Lower leg skin (tissue), 3 donors: ENCODE data around the gene MRPL53.

Experiments
- CTCF ChIP-seq, 3 donors: fragments of 450-650 bp; IDR thresholded peaks; one replicate each; pipeline ENCODE4 v1.5.1; 2016; ENCODE audit warnings: antibody characterized with exemption in 3 of 3, mild to moderate bottlenecking in 3 of 3, moderate library complexity in 2 of 3
- POLR2A ChIP-seq, 2 donors: fragments of 450-650 bp; IDR thresholded peaks; one replicate each; pipeline ENCODE4 v1.6.1; 2016 to 2017; ENCODE audit warnings: antibody characterized with exemption in 2 of 2, mild to moderate bottlenecking in 1 of 2, moderate library complexity in 1 of 2

- TF ChIP-seq POLR2A (IDR thresholded peaks at IDR 0.05) (no peak), CTCF (IDR thresholded peaks at IDR 0.05) (no peak)
Measured at GRCh38 chr2:74423231-74424095, 49.0 kb downstream of the MRPL53 start.
